ENCODE results near the gene KRABD2.
"Not testable (repeated sequence)": the region's sequence is repeated elsewhere in the genome, so short reads cannot be mapped to it uniquely, and the experiment has no call there.

Gene KRABD2

GRCh38 chr17:8357910-8358309, 18.6 kb downstream of the KRABD2 start:
- no peak for DNase-seq

GRCh38 chr17:8354236-8354635, 22.3 kb downstream of the KRABD2 start:
- no peak for DNase-seq

- DNase-seq, result no peak
Observed at GRCh38 chr17:8353736-8354135, 22.8 kb downstream of the KRABD2 start.

- DNase-seq, result no peak
Observed at GRCh38 chr17:8350339-8350738, 26.2 kb downstream of the KRABD2 start.

- DNase-seq, result not testable (repeated sequence)
Observed at GRCh38 chr17:8347001-8347400, 29.5 kb downstream of the KRABD2 start.

- no peak for DNase-seq
Observed at GRCh38 chr17:8345951-8346665, 30.4 kb downstream of the KRABD2 start.

- DNase-seq, result no peak
Observed at GRCh38 chr17:8345052-8345690, 31.3 kb downstream of the KRABD2 start.

GRCh38 chr17:8341456-8341855, 35.0 kb downstream of the KRABD2 start:
- DNase-seq, result no peak

- no peak for DNase-seq
Observed at GRCh38 chr17:8339540-8339939, 37.0 kb downstream of the KRABD2 start, which contains the start of gene ODF4. ODF4 (plus strand) TSS chr17:8339840; CDS start chr17:8340052, 212 bp downstream.

- DNase-seq, result no peak
Observed at GRCh38 chr17:8338753-8339140, 37.8 kb downstream of the KRABD2 start.

- DNase-seq, result no peak
Observed at GRCh38 chr17:8337802-8338752, 38.4 kb downstream of the KRABD2 start.

- no peak for DNase-seq
Observed at GRCh38 chr17:8333281-8333680, 43.2 kb downstream of the KRABD2 start.

- DNase-seq, result no peak
Observed at GRCh38 chr17:8332688-8333087, 43.8 kb downstream of the KRABD2 start.

GRCh38 chr17:8332128-8332527, 44.4 kb downstream of the KRABD2 start:
- DNase-seq, result no peak

GRCh38 chr17:8327303-8327649, 49.2 kb downstream of the KRABD2 start:
- no peak for DNase-seq

Data from KG1 (cell line).